ENCODE data around the gene NOS1.

GRCh38 chr12:117370588-117370987 is 9.2 kb upstream of the NOS1 start:
- TF ChIP-seq, protein P1, sequence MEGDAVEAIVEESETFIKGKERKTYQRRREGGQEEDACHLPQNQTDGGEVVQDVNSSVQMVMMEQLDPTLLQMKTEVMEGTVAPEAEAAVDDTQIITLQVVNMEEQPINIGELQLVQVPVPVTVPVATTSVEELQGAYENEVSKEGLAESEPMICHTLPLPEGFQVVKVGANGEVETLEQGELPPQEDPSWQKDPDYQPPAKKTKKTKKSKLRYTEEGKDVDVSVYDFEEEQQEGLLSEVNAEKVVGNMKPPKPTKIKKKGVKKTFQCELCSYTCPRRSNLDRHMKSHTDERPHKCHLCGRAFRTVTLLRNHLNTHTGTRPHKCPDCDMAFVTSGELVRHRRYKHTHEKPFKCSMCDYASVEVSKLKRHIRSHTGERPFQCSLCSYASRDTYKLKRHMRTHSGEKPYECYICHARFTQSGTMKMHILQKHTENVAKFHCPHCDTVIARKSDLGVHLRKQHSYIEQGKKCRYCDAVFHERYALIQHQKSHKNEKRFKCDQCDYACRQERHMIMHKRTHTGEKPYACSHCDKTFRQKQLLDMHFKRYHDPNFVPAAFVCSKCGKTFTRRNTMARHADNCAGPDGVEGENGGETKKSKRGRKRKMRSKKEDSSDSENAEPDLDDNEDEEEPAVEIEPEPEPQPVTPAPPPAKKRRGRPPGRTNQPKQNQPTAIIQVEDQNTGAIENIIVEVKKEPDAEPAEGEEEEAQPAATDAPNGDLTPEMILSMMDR (IDR thresholded peaks at IDR 0.05), result no peak
- TF ChIP-seq POLR2AphosphoS5 (IDR thresholded peaks at IDR 0.05) (no peak), POLR2A (IDR thresholded peaks at IDR 0.05) (no peak)
